Heart right ventricle (tissue), 16 donors: Measurements from ENCODE around the gene ZNF415. TPM values are rescaled to one million over a fixed set of nuclear protein-coding genes. Genes with fewer than 3 reads are reported as not detected.
"Not testable (repeated sequence)": the region's sequence is repeated elsewhere in the genome, so short reads cannot be mapped to it uniquely, and the experiment has no call there.

ENCODE experiments used
- ATAC-seq, 8 donors: fragments of 200-7000 bp; cut with Tn5 transposase; one replicate each; pipeline ENCODE4 v1.9.1; 2020; ENCODE audit warnings: mild to moderate bottlenecking in 8 of 8, moderate library complexity in 8 of 8, moderate number of reproducible peaks in 1 of 8
- DNase-seq, 2 donors: peaks; one replicate each; pipeline ENCODE4 v3.0.0-alpha.2; 2020
- H3K27ac ChIP-seq, 10 donors: fragments of 200-600 bp; sonication (generic) in 2 of 10; one replicate each; pipeline versions ENCODE4 v1.5.0 to v1.8.0; 2020 to 2022; ENCODE audit warnings: mild to moderate bottlenecking in 3 of 10
- H3K27me3 ChIP-seq, 7 donors: fragments of 200-600 bp; one replicate each; pipeline ENCODE4 v1.8.0; 2021 to 2022; ENCODE audit warnings: mild to moderate bottlenecking in 2 of 7
- H3K36me3 ChIP-seq, 9 donors: fragments of 200-600 bp; sonication (generic) in 1 of 9; one replicate each; pipeline versions ENCODE4 v1.5.0 to v1.8.0; 2020 to 2022; ENCODE audit warnings: mild to moderate bottlenecking in 2 of 9
- H3K4me1 ChIP-seq, 9 donors: fragments of 200-600 bp; sonication (generic) in 1 of 9; one replicate each; pipeline versions ENCODE4 v1.5.0 to v1.8.0; 2020 to 2022; ENCODE audit warnings: mild to moderate bottlenecking in 4 of 9
- H3K4me3 ChIP-seq, 10 donors: fragments of 200-600 bp; sonication (generic) in 2 of 10; one replicate each; pipeline versions ENCODE4 v1.5.0 to v1.8.0; 2020 to 2022; ENCODE audit warnings: mild to moderate bottlenecking in 7 of 10, moderate library complexity in 2 of 10
- H3K9me3 ChIP-seq, 11 donors: fragments of 200-600 bp in 10 of 11; sonication (generic) in 2 of 11; one replicate each; pipeline versions ENCODE4 v1.5.0 to v1.8.0; 2013 to 2022; ENCODE audit warnings: mild to moderate bottlenecking in 2 of 11, control low read depth in 1 of 11, moderate library complexity in 1 of 11
- WGBS, 2 donors: extraction: QIAGEN DNeasy Blood & Tissue Kit; methylation state at CpG; one replicate each; pipeline ENCODE4 v1.1.7; 2013; ENCODE audit warnings: inconsistent platforms in 1 of 2; 5-methylcytosine and 5-hydroxymethylcytosine counted together
- intact Hi-C, 10 donors: fragments of 100-400 bp; cut with DNase I; formaldehyde crosslinking; loops; one replicate each; pipeline versions ENCODE4 v1.11.1 to v1.14.2; 2022
- polyA plus RNA-seq, 2 donors: library from polyadenylated mRNA; stranded (reverse); fragments of 200-250 nt; gene quantifications; one replicate each; pipeline ENCODE4 v1.2.3, GENCODE V29; 2013
- total RNA-seq, 10 donors: library from RNA; stranded (reverse); fragmentation: NEBNext Ultra II Directional in 3 of 10; extraction: Animal tissue kit (Norgen Biotek cat#: 25700) in 3 of 10; gene quantifications; one replicate each; pipeline versions ENCODE4 v1.2.1 to v1.2.4, GENCODE V29; 2021 to 2023
- TF ChIP-seq, protein P1 (sequence below), 9 donors: fragments of 200-600 bp; sonication (generic) in 2 of 9; IDR thresholded peaks; one replicate each; pipeline versions ENCODE4 v1.5.0 to v1.8.0; 2021 to 2022; ENCODE audit warnings: antibody characterized with exemption in 9 of 9, mild to moderate bottlenecking in 5 of 9, moderate library complexity in 1 of 9
- donor health status: Arrhythmogenic right ventricular cardiomyopathy.
- donor health status: ischemic (EF 13 %, LVEDD 7.1; RV severe dilation, severe dysfunction).
- donor health status: healthy with polysubstance abuse.
- donor health status: DM: no; HTN: yes; CAD: no.
- donor health status: DM: no; HTN: no; CAD: no.
- donor health status: ischemic (EF 25% LVEDD 6.9; RV normal size, moderate dysfunction).
- donor health status: ischemic (EF 25% LVEDD 5.7; RV mildly dilated, moderate dysfunction).
- donor health status: healthy.
- donor health status: DM: yes; HTN: yes; CAD: no.
- donor health status: Ischemic cardiomyopathy.
- donor health status: ischemic (EF 35%, LVEDD 5.7; RV mildly dilated, moderate dysfunction).
- donor health status: nonischemic (EF 11% LVEDD 7.7; RV severe dilation, severe dysfunction).
- donor health status: DM: yes; HTN: yes; CAD: no.
- donor health status: PGD.
- donor health status: ischemic (EF 29% LVEDD 5.4; RV normal size, mild dysfunction).
- donor health status: nonischemic (EF 23%, LVEDD 6.1; RV moderate dilation, normal function).

ZNF415 gene
- total and polyA plus RNA-seq, 12 donors = 9.5 to 32.5 (median 21.7) TPM

DNA sequence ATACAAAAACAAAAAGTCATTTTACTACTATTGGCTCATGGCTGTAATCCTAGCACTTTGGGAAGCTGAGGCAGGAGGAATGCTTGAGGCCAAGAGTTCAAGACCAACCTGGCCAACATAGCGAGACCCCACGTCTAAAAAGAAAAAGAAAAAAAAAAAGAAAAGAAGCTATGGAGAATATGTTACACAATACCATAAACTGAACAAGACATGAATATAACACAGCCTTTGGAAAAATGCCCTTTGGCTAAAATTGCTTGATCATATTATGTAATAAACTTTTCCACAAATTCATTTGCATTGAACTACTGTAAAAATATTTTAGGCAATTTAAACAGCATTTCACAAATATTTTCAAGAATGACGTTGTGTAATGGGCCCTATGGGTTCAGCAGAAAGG is 3.7 kb upstream of the ZNF415 start:
- H3K27ac ChIP-seq = no peak overlapping the region
- no peak for DNase-seq
- ATAC-seq = no peak
- peaks cover 0 to 87% (median 28%) of the 10 kb centered on the region in 11 donors for H3K9me3 ChIP-seq
- 91% methylated on average over 3 of the region's 3 CpGs for WGBS, 2 donors
- TF ChIP-seq, protein P1, sequence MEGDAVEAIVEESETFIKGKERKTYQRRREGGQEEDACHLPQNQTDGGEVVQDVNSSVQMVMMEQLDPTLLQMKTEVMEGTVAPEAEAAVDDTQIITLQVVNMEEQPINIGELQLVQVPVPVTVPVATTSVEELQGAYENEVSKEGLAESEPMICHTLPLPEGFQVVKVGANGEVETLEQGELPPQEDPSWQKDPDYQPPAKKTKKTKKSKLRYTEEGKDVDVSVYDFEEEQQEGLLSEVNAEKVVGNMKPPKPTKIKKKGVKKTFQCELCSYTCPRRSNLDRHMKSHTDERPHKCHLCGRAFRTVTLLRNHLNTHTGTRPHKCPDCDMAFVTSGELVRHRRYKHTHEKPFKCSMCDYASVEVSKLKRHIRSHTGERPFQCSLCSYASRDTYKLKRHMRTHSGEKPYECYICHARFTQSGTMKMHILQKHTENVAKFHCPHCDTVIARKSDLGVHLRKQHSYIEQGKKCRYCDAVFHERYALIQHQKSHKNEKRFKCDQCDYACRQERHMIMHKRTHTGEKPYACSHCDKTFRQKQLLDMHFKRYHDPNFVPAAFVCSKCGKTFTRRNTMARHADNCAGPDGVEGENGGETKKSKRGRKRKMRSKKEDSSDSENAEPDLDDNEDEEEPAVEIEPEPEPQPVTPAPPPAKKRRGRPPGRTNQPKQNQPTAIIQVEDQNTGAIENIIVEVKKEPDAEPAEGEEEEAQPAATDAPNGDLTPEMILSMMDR (IDR thresholded peaks at IDR 0.05) = no peak
- peaks cover 0 to 18% (median 7%) of the 10 kb centered on the region in 9 donors for H3K36me3 ChIP-seq
- H3K4me1 ChIP-seq = peaks cover 5 to 12% (median 10%) of the 10 kb centered on the region in 9 donors
- H3K4me3 ChIP-seq = no peak overlapping the region
- intact Hi-C loops = loop anchor here in 1 of 10 donors (2.0 kb wide), 1 partner anchor 14 kb away; no protein-coding TSS in a partner anchor
- H3K27me3 ChIP-seq = peaks cover 0 to 3% (median 0%) of the 10 kb centered on the region in 7 donors

DNA sequence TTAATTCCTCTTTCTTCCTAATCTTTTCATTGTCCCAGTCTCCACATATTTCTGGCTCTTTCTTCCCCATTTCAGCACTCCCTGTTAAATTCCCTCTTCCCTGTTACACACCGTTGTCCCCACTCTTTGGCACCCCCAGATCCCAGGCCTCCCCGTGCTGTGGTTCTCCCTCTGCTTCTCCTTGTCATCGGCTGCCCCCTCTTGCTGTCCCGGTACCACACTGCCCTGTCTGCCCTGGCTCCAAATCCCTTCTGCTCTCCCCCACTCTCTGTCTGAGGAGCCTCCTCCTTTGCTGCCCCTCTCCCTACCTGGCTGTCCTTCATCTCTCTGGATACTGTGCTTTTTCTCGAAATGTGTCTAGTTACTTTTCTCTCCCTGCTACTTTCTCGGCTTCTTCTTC is 983 bp downstream of the ZNF415 start:
- Histone ChIP-seq H3K27ac (peak overlapping the region in 9 of 10 donors; percentile 34 to 92 (median 86)), H3K36me3 (peaks cover 0 to 3% (median 0%) of the 10 kb centered on the region in 9 donors), H3K27me3 (peaks cover 0 to 3% (median 0%) of the 10 kb centered on the region in 7 donors), H3K4me3 (peak overlapping the region; percentile 44 to 75 (median 66)), H3K9me3 (peaks cover 0 to 40% (median 0%) of the 10 kb centered on the region in 11 donors), H3K4me1 (peaks cover 9 to 33% (median 25%) of the 10 kb centered on the region in 9 donors)
- intact Hi-C loops = loop anchor here in 4 of 10 donors (1.0 to 5.0 kb wide), 5 partner anchors 26 to 55 kb away; partner anchors contain the start of genes ZNF160 (in 2 of the 4) and ZNF347 (in 1 of the 4)
- DNase-seq (no peak), ATAC-seq (peak in 6 of 8 donors; percentile 14 to 58 (median 44))
- TF ChIP-seq, protein P1 (IDR thresholded peaks at IDR 0.05) = no peak
- WGBS, 2 donors = 22 to 23% methylated on average over 6 of the region's 6 CpGs

DNA sequence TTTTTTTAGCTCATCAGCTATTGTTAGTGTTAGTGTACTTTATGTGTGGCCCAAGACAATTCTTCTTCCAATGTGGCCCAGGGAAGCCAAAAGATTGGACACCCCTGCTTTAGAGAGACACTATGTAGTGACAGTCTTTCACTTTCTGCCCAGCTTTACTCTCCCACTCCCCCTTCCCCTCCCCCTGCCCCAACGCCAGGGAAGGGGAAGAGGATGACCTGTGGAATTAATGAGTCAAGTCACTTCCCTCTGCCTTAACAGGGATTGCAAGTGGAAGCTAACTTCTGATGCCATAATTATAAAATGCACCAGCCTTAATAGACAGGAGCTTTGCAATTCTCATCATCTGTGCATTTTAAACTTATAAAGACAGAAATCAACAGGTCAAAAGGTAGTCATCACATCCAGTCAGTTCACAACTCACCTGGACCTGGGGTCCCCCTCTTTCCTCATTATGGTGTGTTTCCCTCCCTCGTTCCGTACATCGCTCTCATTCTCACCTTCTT is 1.6 kb downstream of the ZNF415 start:
- Histone ChIP-seq H3K4me3 (peak overlapping the region in 6 of 10 donors; percentile 0 to 75 (median 64)), H3K27ac (peak overlapping the region in 8 of 10 donors; percentile 7 to 92 (median 72)), H3K9me3 (peaks cover 0 to 34% (median 0%) of the 10 kb centered on the region in 11 donors), H3K27me3 (peaks cover 0 to 3% (median 0%) of the 10 kb centered on the region in 7 donors), H3K36me3 (peaks cover 0 to 3% (median 0%) of the 10 kb centered on the region in 9 donors), H3K4me1 (peaks cover 9 to 33% (median 25%) of the 10 kb centered on the region in 9 donors)
- intact Hi-C loops = loop anchor here in 2 of 10 donors (1.0 to 5.0 kb wide), 3 partner anchors 26 to 54 kb away; partner anchors contain the start of gene ZNF160 (in 1 of the 2)
- DNase-seq = no peak
- TF ChIP-seq, protein P1 (IDR thresholded peaks at IDR 0.05) = no peak
- 77 to 82% methylated on average over 4 of the region's 4 CpGs for WGBS, 2 donors
- ATAC-seq = peak in 3 of 8 donors; percentile 18 to 69 (median 51)

DNA sequence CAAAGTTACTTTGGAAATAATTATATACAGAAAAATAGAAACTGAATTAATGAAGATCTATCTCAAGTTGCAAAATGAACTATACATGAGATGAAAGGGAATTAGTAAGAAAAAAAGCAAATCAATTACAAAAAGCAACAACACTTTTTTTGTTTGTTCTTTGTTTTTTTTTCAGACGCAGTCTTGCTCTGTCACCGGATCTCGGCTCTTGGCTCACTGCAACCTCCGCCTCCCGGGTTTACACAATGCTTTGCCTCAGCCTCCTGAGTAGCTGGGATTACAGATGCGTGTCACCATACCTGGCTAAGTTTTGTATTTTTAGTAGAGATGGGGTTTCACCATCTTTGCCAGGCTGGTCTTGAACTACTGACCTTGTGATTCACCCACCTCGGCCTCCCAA is 2.2 kb downstream of the ZNF415 start:
- Histone ChIP-seq H3K9me3 (peaks cover 0 to 28% (median 0%) of the 10 kb centered on the region in 11 donors), H3K4me3 (peak overlapping the region in 4 of 10 donors; percentile 0 to 75 (median 2)), H3K27ac (peak overlapping the region in 8 of 10 donors; percentile 7 to 92 (median 72)), H3K36me3 (peaks cover 0 to 3% (median 0%) of the 10 kb centered on the region in 9 donors), H3K4me1 (peaks cover 9 to 33% (median 25%) of the 10 kb centered on the region in 9 donors), H3K27me3 (peaks cover 0 to 3% (median 0%) of the 10 kb centered on the region in 7 donors)
- intact Hi-C loops = loop anchor here in 1 of 10 donors (2.0 to 5.0 kb wide), 2 partner anchors 28 to 53 kb away; partner anchors contain the start of gene ZNF160
- DNase-seq (peak in 1 of 2 donors; percentile 11), ATAC-seq (peak in 3 of 8 donors; percentile 34 to 55 (median 42))
- 60 to 66% methylated on average over 7 of the region's 7 CpGs for WGBS, 2 donors
- TF ChIP-seq, protein P1 (IDR thresholded peaks at IDR 0.05) = no peak

DNA sequence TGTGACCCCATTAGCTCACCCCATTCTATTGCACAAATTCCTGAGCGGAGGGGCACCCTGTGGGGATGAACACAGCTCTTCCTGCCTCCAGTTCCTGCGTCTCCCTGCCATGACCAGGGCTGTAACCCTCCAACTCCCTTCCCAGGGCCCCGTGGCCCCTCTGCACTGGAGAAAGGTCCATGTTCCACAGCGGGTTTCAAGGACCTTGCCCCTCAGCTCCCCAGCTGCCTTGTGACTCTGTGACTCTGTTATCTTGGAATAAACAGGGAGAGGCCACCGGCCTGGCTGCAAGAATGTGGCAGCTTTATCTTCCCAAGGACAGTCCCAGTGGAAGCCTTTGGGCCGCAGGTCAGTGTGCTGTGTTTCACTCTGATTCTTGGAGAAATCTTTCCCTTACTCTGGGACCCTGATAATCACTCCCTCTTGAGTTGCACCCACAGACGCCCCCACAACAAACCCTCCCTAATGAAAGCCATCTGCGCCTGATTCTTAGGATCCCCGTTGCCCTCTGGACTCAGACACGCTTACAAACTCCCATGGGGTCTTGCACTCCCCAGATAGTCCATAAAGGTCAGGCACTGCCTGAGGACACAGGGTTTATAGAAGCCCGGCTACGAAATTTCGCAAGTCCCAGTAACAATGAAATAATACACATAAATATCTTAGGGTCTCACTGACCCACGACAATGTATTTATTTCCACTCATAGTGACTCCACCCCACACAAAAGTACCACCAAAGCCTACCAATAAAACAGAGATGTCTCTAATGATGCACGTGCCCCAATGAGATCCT is 5.8 kb downstream of the ZNF415 start:
- 60 to 65% methylated on average over 8 of the region's 15 CpGs for WGBS, 2 donors
- peak; percentile 18 to 76 (median 57) for ATAC-seq

More for the DNA sequence above, 5.8 kb downstream of the ZNF415 start:
- DNase-seq, H3K9me3 ChIP-seq, H3K27me3 ChIP-seq, intact Hi-C loops, H3K4me3 ChIP-seq: not testable (repeated sequence)
- Histone ChIP-seq H3K36me3 (peaks cover 0 to 22% (median 0%) of the 10 kb centered on the region in 9 donors), H3K4me1 (peaks cover 7 to 27% (median 20%) of the 10 kb centered on the region in 9 donors), H3K27ac (peak overlapping the region in 3 of 10 donors; percentile 56 to 59 (median 58))
